Ishikawa (cell line): ENCODE results near the gene FRAS1.

Experiments used
- CEBPB ChIP-seq: IDR thresholded peaks from 2 replicates; pipeline ENCODE4 v1.6.1; 2012
- CREB1 ChIP-seq: IDR thresholded peaks from 2 replicates; pipeline ENCODE4 v1.6.1; 2012; ENCODE audit warnings: low read depth
- EGR1 ChIP-seq: IDR thresholded peaks from 2 replicates; pipeline ENCODE4 v1.6.1; 2012
- EP300 ChIP-seq: IDR thresholded peaks from 2 replicates; pipeline ENCODE4 v1.6.1; 2012; ENCODE audit warnings: borderline replicate concordance
- FOXM1 ChIP-seq: IDR thresholded peaks from 2 replicates; pipeline ENCODE4 v1.6.1; 2012; ENCODE audit warnings: low read depth, borderline replicate concordance
- MAX ChIP-seq: IDR thresholded peaks from 2 replicates; pipeline ENCODE4 v1.6.1; 2012
- RAD21 ChIP-seq: IDR thresholded peaks from 2 replicates; pipeline ENCODE4 v1.6.1; 2012; ENCODE audit warnings: low read depth
- REST ChIP-seq: IDR thresholded peaks from 2 replicates; pipeline ENCODE4 v1.6.1; 2012; ENCODE audit warnings: low read depth, mild to moderate bottlenecking
- TAF1 ChIP-seq: IDR thresholded peaks from 2 replicates; pipeline ENCODE4 v1.6.1; 2012; ENCODE audit warnings: low read depth, mild to moderate bottlenecking
- TEAD4 ChIP-seq: IDR thresholded peaks from 2 replicates; pipeline ENCODE4 v1.6.1; 2012
- USF1 ChIP-seq: IDR thresholded peaks from 2 replicates; pipeline ENCODE4 v1.6.1; 2012
- YY1 ChIP-seq: IDR thresholded peaks from 2 replicates; pipeline ENCODE4 v1.6.1; 2012; ENCODE audit warnings: low read depth

GRCh38 chr4:78149751-78150542, 92.8 kb downstream of the FRAS1 start:
- no peak for TF ChIP-seq CREB1
- no peak for TF ChIP-seq FOXM1
- no peak for TF ChIP-seq RAD21
- no peak for TF ChIP-seq CEBPB
- TF ChIP-seq YY1: no peak
- no peak for TF ChIP-seq REST
- no peak for TF ChIP-seq USF1
- no peak for TF ChIP-seq MAX
- no peak for TF ChIP-seq EGR1
- TF ChIP-seq EP300: no peak
- TF ChIP-seq TEAD4: no peak
- no peak for TF ChIP-seq TAF1
